ENCODE results near the gene DESI2.

DNA sequence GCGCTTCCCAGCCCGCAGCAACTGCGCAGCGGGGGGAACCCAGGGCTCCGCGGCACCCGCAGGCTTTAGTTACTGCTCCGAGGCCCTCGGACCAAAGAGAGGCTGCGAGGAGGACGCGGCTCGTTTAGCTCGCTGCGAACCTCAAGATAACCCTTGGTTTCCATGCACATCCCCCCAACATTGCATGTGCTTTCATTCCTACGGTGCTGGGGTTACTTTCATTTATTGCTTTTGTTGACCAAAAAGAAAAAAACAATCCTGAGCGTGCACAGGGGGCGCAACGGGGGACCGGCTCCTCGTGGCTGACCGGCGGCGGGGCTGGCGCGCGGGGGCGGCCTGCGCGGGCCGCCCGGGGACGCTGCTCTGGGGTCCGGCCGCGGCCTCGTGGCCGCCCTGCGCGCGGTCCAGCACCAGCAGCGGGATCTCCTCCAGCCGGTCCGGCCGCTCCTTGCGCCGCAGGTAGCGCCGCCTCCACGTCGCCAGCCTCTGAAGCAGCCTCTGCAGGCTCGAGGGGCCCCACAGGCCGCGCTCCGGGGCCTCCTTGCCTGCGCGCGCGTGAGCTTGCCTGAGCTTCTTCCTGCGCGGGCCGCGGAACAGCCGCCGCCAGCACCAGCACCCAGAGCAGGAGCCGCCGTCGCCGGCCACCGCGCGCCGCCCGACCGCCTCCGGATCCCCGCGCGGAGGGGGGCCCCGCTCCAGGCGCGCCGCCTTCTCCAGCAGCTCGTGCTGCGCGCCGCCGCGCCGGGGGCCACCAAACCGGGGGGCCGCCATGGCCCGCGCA lies 77.4 kb downstream of the DESI2 start:
- TF ChIP-seq, protein P1, sequence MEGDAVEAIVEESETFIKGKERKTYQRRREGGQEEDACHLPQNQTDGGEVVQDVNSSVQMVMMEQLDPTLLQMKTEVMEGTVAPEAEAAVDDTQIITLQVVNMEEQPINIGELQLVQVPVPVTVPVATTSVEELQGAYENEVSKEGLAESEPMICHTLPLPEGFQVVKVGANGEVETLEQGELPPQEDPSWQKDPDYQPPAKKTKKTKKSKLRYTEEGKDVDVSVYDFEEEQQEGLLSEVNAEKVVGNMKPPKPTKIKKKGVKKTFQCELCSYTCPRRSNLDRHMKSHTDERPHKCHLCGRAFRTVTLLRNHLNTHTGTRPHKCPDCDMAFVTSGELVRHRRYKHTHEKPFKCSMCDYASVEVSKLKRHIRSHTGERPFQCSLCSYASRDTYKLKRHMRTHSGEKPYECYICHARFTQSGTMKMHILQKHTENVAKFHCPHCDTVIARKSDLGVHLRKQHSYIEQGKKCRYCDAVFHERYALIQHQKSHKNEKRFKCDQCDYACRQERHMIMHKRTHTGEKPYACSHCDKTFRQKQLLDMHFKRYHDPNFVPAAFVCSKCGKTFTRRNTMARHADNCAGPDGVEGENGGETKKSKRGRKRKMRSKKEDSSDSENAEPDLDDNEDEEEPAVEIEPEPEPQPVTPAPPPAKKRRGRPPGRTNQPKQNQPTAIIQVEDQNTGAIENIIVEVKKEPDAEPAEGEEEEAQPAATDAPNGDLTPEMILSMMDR (IDR thresholded peaks at IDR 0.05), result no peak
- TF ChIP-seq POLR2AphosphoS5 (IDR thresholded peaks at IDR 0.05; ENCODE audit: insufficient read depth in 1 of 2, low read depth in 1 of 2), result no peak
